Erythroblast (primary cell): ENCODE data around the gene FAM185A.

Source experiments
- GATA1 ChIP-seq: IDR thresholded peaks from 2 replicates; pipeline ENCODE4 v1.6.1; 2011; ENCODE audit warnings: low read depth, mild to moderate bottlenecking, control low read depth, low read length, moderate library complexity
- POLR2A ChIP-seq: IDR thresholded peaks from 2 replicates; pipeline ENCODE4 v1.6.1; 2011; ENCODE audit warnings: mild to moderate bottlenecking, low read length

- TF ChIP-seq POLR2A (no peak), GATA1 (no peak)
Observed at GRCh38 chr7:102842284-102842683, 93.5 kb downstream of the FAM185A start.
